Left forelimb (tissue), 1 donor: ENCODE data around the gene CEP68.
A peak's percentile ranks its signal among the peaks of the same experiment; 100 is the strongest.
"Not testable (repeated sequence)": the region's sequence is repeated elsewhere in the genome, so short reads cannot be mapped to it uniquely, and the experiment has no call there.

ENCODE experiments used
- DNase-seq: peaks from one replicate; pipeline ENCODE4 v3.0.0-alpha.2; 2018; ENCODE audit warnings: low spot score

Gene CEP68

GRCh38 chr2:65030476-65031332 is 25.5 kb upstream of the CEP68 start:
- DNase-seq: no peak

GRCh38 chr2:65031341-65032018 is 24.7 kb upstream of the CEP68 start:
- no peak for DNase-seq

GRCh38 chr2:65032019-65032975 is 23.9 kb upstream of the CEP68 start:
- DNase-seq: no peak

- DNase-seq: no peak
These were observed 23.0 kb upstream of the CEP68 start for GRCh38 chr2:65033178-65033577.

- DNase-seq: not testable (repeated sequence)
These were observed 22.5 kb upstream of the CEP68 start for GRCh38 chr2:65033667-65034066.

GRCh38 chr2:65035351-65035943 is 20.8 kb upstream of the CEP68 start:
- DNase-seq: no peak

- DNase-seq: no peak
These were observed 19.0 kb upstream of the CEP68 start for GRCh38 chr2:65037178-65037577.

- DNase-seq: no peak
These were observed 16.6 kb upstream of the CEP68 start for GRCh38 chr2:65039640-65040039.

GRCh38 chr2:65040400-65041261 is 15.6 kb upstream of the CEP68 start:
- DNase-seq: peak; percentile 82

GRCh38 chr2:65043001-65043400 is 13.2 kb upstream of the CEP68 start:
- no peak for DNase-seq

- no peak for DNase-seq
These were observed 12.0 kb upstream of the CEP68 start for GRCh38 chr2:65044097-65044735.

GRCh38 chr2:65045651-65046050 is 10.6 kb upstream of the CEP68 start:
- DNase-seq: no peak

GRCh38 chr2:65046633-65047407 is 9.4 kb upstream of the CEP68 start:
- no peak for DNase-seq

- DNase-seq: no peak
These were observed 7.1 kb upstream of the CEP68 start for GRCh38 chr2:65049010-65049639.

- DNase-seq: no peak
These were observed 5.3 kb upstream of the CEP68 start for GRCh38 chr2:65050931-65051330.

GRCh38 chr2:65053199-65053598 is 3.0 kb upstream of the CEP68 start:
- DNase-seq: no peak

GRCh38 chr2:65054749-65055421 is 1.3 kb upstream of the CEP68 start:
- DNase-seq: no peak

- no peak for DNase-seq
These were observed 598 bp upstream of the CEP68 start for GRCh38 chr2:65055422-65056214.
